ENCODE data around the gene PPM1F. TPM values are rescaled to one million over a fixed set of nuclear protein-coding genes. Genes with fewer than 3 reads are reported as not detected.

The PPM1F gene
- total RNA-seq, 1 experiment from 2014 or later: 21.1 TPM

GRCh38 chr22:21964918-21965484, 12.4 kb upstream of the PPM1F start:
- Histone ChIP-seq H2BK5ac (ENCODE audit: insufficient read length, low read length) (no peak overlapping the region), H3K79me2 (ENCODE audit: insufficient read depth, low read length) (no peaks in the 10 kb centered on the region), H2BK20ac (ENCODE audit: low read depth, low read length, poor library complexity, severe bottlenecking) (no peak overlapping the region), H3K9me3 (ENCODE audit: control insufficient read depth, low read depth, low read length) (no peaks in the 10 kb centered on the region), H3K14ac (ENCODE audit: insufficient read depth, low read length) (no peak overlapping the region), H3K56ac (ENCODE audit: insufficient read length, low read depth, low read length) (no peak overlapping the region), H3K4ac (ENCODE audit: low read depth, low read length) (no peak overlapping the region), H3K79me1 (ENCODE audit: insufficient read depth, low read depth, low read length, poor library complexity, severe bottlenecking) (no peaks in the 10 kb centered on the region), H3T11ph (ENCODE audit: low read length) (no peak overlapping the region), H3K9ac (ENCODE audit: extremely low read depth, insufficient read length, low read length) (no peak overlapping the region), H3K4me1 (ENCODE audit: insufficient read depth, low read length) (no peaks in the 10 kb centered on the region), H4K20me1 (ENCODE audit: control insufficient read depth, insufficient read depth, insufficient read length) (no peaks in the 10 kb centered on the region), H4K91ac (ENCODE audit: insufficient read length, low read depth, low read length) (no peak overlapping the region), H3K23me2 (ENCODE audit: insufficient read length, low read depth, low read length, poor library complexity, severe bottlenecking) (peaks cover 3% of the 10 kb centered on the region), H2BK12ac (ENCODE audit: insufficient read length, low read depth, low read length) (no peak overlapping the region), H4K8ac (replicated peaks; ENCODE audit: insufficient read length, low read depth, low read length) (no peak overlapping the region), H2AK5ac (ENCODE audit: insufficient read length, low read length) (no peak overlapping the region), H3K27me3 (ENCODE audit: insufficient read depth, low read length) (no peaks in the 10 kb centered on the region), H3K4me2 (ENCODE audit: insufficient read depth, insufficient read length, low read length) (no peak overlapping the region), H3K27ac (ENCODE audit: insufficient read length, low read depth, low read length) (no peak overlapping the region), H4K5ac (ENCODE audit: insufficient read length, low read depth, low read length) (no peak overlapping the region), H2AFZ (ENCODE audit: low read length) (no peak overlapping the region), H2BK120ac (ENCODE audit: low read depth, low read length, poor library complexity, severe bottlenecking) (no peak overlapping the region), H2BK15ac (ENCODE audit: low read depth, low read length) (no peak overlapping the region), H3K23ac (ENCODE audit: insufficient read length, low read depth, low read length) (no peak overlapping the region), H3K18ac (ENCODE audit: insufficient read length, low read depth, low read length) (no peak overlapping the region)
- Mint-ChIP-seq H3K4me3 (no peak overlapping the region), H3K9me3 (no peaks in the 10 kb centered on the region; a peak in 1 of 5 replicates), H3K27ac (no peak overlapping the region), H3K27me3 (ENCODE audit: low read depth) (peaks cover 2% of the 10 kb centered on the region; the same call in 1 of the 2 replicates), H3K36me3 (ENCODE audit: insufficient read depth in 1 of 3, low read depth in 3 of 3) (peaks cover 53 to 84% (median 69%) of the 10 kb centered on the region in 3 experiments), H3K4me1 (no peaks in the 10 kb centered on the region)
- no peak for DNase-seq
- TF ChIP-seq, protein P1, sequence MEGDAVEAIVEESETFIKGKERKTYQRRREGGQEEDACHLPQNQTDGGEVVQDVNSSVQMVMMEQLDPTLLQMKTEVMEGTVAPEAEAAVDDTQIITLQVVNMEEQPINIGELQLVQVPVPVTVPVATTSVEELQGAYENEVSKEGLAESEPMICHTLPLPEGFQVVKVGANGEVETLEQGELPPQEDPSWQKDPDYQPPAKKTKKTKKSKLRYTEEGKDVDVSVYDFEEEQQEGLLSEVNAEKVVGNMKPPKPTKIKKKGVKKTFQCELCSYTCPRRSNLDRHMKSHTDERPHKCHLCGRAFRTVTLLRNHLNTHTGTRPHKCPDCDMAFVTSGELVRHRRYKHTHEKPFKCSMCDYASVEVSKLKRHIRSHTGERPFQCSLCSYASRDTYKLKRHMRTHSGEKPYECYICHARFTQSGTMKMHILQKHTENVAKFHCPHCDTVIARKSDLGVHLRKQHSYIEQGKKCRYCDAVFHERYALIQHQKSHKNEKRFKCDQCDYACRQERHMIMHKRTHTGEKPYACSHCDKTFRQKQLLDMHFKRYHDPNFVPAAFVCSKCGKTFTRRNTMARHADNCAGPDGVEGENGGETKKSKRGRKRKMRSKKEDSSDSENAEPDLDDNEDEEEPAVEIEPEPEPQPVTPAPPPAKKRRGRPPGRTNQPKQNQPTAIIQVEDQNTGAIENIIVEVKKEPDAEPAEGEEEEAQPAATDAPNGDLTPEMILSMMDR (conservative IDR thresholded peaks at IDR 0.05): no peak
- WGBS (ENCODE audit: extremely low coverage, insufficient read length, low lambda C conversion rate): no CpG with 5 or more reads among the region's 6 CpGs

Measured in H9 (cell line).